GM23338 (cell line): ENCODE measurements around the gene VRK1. TPM values are rescaled to one million over a fixed set of nuclear protein-coding genes. Genes with fewer than 3 reads are reported as not detected.

Experiments used
- ATAC-seq: fragments of 200-7000 bp; cut with Tn5 transposase; 3 replicates; pipeline ENCODE4 v1.9.1; 2020
- DNase-seq: peaks from one replicate; pipeline ENCODE4 v3.0.0-alpha.2; 2015; ENCODE audit warnings: low spot score
- H2AFZ ChIP-seq: fragments of 200-600 bp; sonication (generic); 2 replicates; pipeline ENCODE4 v1.8.0; 2016; ENCODE audit warnings: antibody characterized with exemption, mild to moderate bottlenecking, moderate library complexity
- H3F3A ChIP-seq: fragments of 200-600 bp; sonication (generic); replicated peaks from 2 replicates; pipeline ENCODE4 v1.8.0; 2017; ENCODE audit warnings: antibody characterized with exemption, mixed run types, low read depth
- H3K27ac ChIP-seq: fragments of 200-600 bp; sonication (generic); 2 replicates; pipeline ENCODE4 v1.6.1; 2016; ENCODE audit warnings: low read depth
- H3K27me3 ChIP-seq: fragments of 200-600 bp; sonication (generic); 2 replicates; pipeline ENCODE4 v1.8.0; 2016; ENCODE audit warnings: mild to moderate bottlenecking, mixed run types, moderate library complexity; ENCODE audit not compliant: insufficient read depth
- H3K36me3 ChIP-seq: fragments of 200-600 bp; sonication (generic); 2 replicates; pipeline ENCODE4 v1.8.0; 2016; ENCODE audit warnings: mild to moderate bottlenecking; ENCODE audit not compliant: insufficient read depth
- H3K4me1 ChIP-seq: fragments of 200-600 bp; sonication (generic); 2 replicates; pipeline ENCODE4 v1.8.0; 2016; ENCODE audit warnings: mild to moderate bottlenecking, moderate library complexity; ENCODE audit not compliant: insufficient read depth
- H3K4me2 ChIP-seq: fragments of 200-600 bp; sonication (generic); 2 replicates; pipeline ENCODE4 v1.7.1; 2017; ENCODE audit warnings: mixed run types
- H3K4me3 ChIP-seq: fragments of 200-600 bp; sonication (generic); 2 replicates; pipeline ENCODE4 v1.6.1; 2016; ENCODE audit warnings: mixed run types
- H3K79me2 ChIP-seq: fragments of 200-600 bp; sonication (generic); replicated peaks from 2 replicates; pipeline ENCODE4 v1.8.0; 2017; ENCODE audit warnings: mild to moderate bottlenecking; ENCODE audit not compliant: insufficient read depth
- H3K9me2 ChIP-seq: fragments of 200-600 bp; sonication (generic); 2 replicates; pipeline ENCODE4 v1.8.0; 2017; ENCODE audit not compliant: insufficient read depth
- H4K20me1 ChIP-seq: fragments of 200-600 bp; sonication (generic); replicated peaks from 2 replicates; pipeline ENCODE4 v1.8.0; 2017; ENCODE audit warnings: mild to moderate bottlenecking; ENCODE audit not compliant: insufficient read depth
- H3K27ac Mint-ChIP-seq: 2 replicates; pipeline ENCODE4 v1.8.0; 2020; ENCODE audit warnings: inconsistent platforms, mild to moderate bottlenecking, moderate library complexity, mixed read lengths
- H3K27me3 Mint-ChIP-seq: 3 replicates; pipeline ENCODE4 v1.8.0; 2022; ENCODE audit warnings: low read depth, mild to moderate bottlenecking, moderate library complexity, mixed read lengths, inconsistent platforms; ENCODE audit not compliant: insufficient read depth, poor library complexity
- H3K36me3 Mint-ChIP-seq: 3 replicates; pipeline ENCODE4 v1.8.0; 2021; ENCODE audit warnings: low read depth, mild to moderate bottlenecking, inconsistent platforms, moderate library complexity, mixed read lengths
- H3K4me1 Mint-ChIP-seq: 3 replicates; pipeline ENCODE4 v1.8.0; 2020; ENCODE audit warnings: mild to moderate bottlenecking, inconsistent platforms, mixed read lengths
- H3K4me3 Mint-ChIP-seq: 3 replicates; pipeline ENCODE4 v1.8.0; 2021; ENCODE audit warnings: moderate library complexity, mild to moderate bottlenecking, inconsistent platforms, mixed read lengths
- H3K9me3 Mint-ChIP-seq: 3 replicates; pipeline ENCODE4 v1.8.0; 2020; ENCODE audit warnings: moderate library complexity, mild to moderate bottlenecking, inconsistent platforms, mixed read lengths
- CTCF ChIP-seq, 2 experiments: fragments of 200-600 bp in 1 of 2; sonication (generic) in 1 of 2; conservative IDR thresholded peaks; 2 replicates each; pipeline versions ENCODE4 v1.5.1 to v1.6.1; 2016 to 2017; ENCODE audit warnings: antibody characterized with exemption in 2 of 2, low read depth in 2 of 2, mild to moderate bottlenecking in 2 of 2, moderate library complexity in 1 of 2
- EZH2 ChIP-seq: fragments of 200-600 bp; sonication (generic); IDR thresholded peaks from one replicate; pipeline ENCODE4 v1.8.0; 2017; ENCODE audit warnings: antibody characterized with exemption, mild to moderate bottlenecking, low read depth; ENCODE audit not compliant: unreplicated experiment
- EZH2phosphoT487 ChIP-seq: fragments of 200-600 bp; sonication (generic); IDR thresholded peaks from one replicate; pipeline ENCODE4 v1.8.1; 2018; ENCODE audit warnings: antibody characterized with exemption; ENCODE audit not compliant: unreplicated experiment
- ZNF114 ChIP-seq: fragments of 250-450 bp; sonication (Bioruptor Pico); IDR thresholded peaks from 2 replicates; pipeline ENCODE4 v1.5.0; 2020; ENCODE audit warnings: mild to moderate bottlenecking, moderate library complexity
- ZNF462 ChIP-seq: fragments of 250-450 bp; sonication (Bioruptor Pico); IDR thresholded peaks from 2 replicates; pipeline ENCODE4 v1.5.0; 2020; ENCODE audit warnings: mild to moderate bottlenecking, moderate library complexity
- polyA plus RNA-seq: library from polyadenylated mRNA; unstranded; fragments of >200 nt; fragmentation: Nextera tagmentation; extraction: Ambion mirVana; gene quantifications from 2 replicates; pipeline ENCODE4 v1.2.1, GENCODE V29; 2016
- total RNA-seq: library from RNA; depleted of rRNA; stranded (reverse); fragments of >200 nt; shearing (Covaris generic); gene quantifications from 2 replicates; pipeline ENCODE4 v1.2.3, GENCODE V29; 2014

VRK1 gene
- total and polyA plus RNA-seq, 2 experiments from 2014 or later: 83.8 to 119 TPM

GRCh38 chr14:96798956-96799355 lies 1.8 kb downstream of the VRK1 start (continued):
- TF ChIP-seq EZH2: no peak
- no peak for TF ChIP-seq EZH2phosphoT487
- no peak for TF ChIP-seq CTCF (conservative IDR thresholded peaks at IDR 0.05; ENCODE audit: low read depth in 2 of 2)

- no peak for ATAC-seq
- no peaks in the 10 kb centered on the region for H3K27me3 Mint-ChIP-seq
Measured at GRCh38 chr14:96799489-96800054, 2.4 kb downstream of the VRK1 start.

More at GRCh38 chr14:96799489-96800054, 2.4 kb downstream of the VRK1 start:
- Mint-ChIP-seq H3K27ac (no peak overlapping the region), H3K4me3 (peak overlapping the region; percentile 20; the same call in 1 of the 3 replicates), H3K9me3 (no peaks in the 10 kb centered on the region), H3K36me3 (no peaks in the 10 kb centered on the region; the same call in 2 of the 3 replicates), H3K4me1 (peaks cover 28% of the 10 kb centered on the region)
- no peaks in the 10 kb centered on the region for H3K27me3 ChIP-seq
- no peaks in the 10 kb centered on the region for H3K9me2 ChIP-seq
- H3K36me3 ChIP-seq: no peaks in the 10 kb centered on the region
- no peaks in the 10 kb centered on the region for H3F3A ChIP-seq
- H3K4me1 ChIP-seq: peaks cover 15% of the 10 kb centered on the region
- TF ChIP-seq EZH2phosphoT487: no peak
- no peak for TF ChIP-seq ZNF114
- no peak for TF ChIP-seq CTCF (conservative IDR thresholded peaks at IDR 0.05; ENCODE audit: low read depth in 2 of 2)
- TF ChIP-seq ZNF462: no peak
- no peak overlapping the region for H3K4me2 ChIP-seq
- peaks cover 71% of the 10 kb centered on the region for H3K79me2 ChIP-seq
- H2AFZ ChIP-seq: no peak overlapping the region
- H4K20me1 ChIP-seq: peaks cover 39% of the 10 kb centered on the region
- H3K4me3 ChIP-seq: no peak overlapping the region
- no peak for DNase-seq
- no peak overlapping the region for H3K27ac ChIP-seq
